Adrenal gland (tissue), 12 donors: ENCODE measurements around the gene FNDC3B. TPM values are rescaled to one million over a fixed set of nuclear protein-coding genes. Genes with fewer than 3 reads are reported as not detected.

Experiments used
- DNase-seq, 7 donors: peaks; one replicate each; pipeline ENCODE4 v3.0.0-alpha.2; 2019 to 2020
- H3K27ac ChIP-seq, 5 donors: fragments of 200-600 bp; sonication (generic) in 4 of 5; 1 replicate in 3 of 5; 2 replicates in 2 of 5; pipeline versions ENCODE4 v1.5.1 to v1.8.0; 2016 to 2020; ENCODE audit warnings: mild to moderate bottlenecking in 1 of 5
- H3K27me3 ChIP-seq: fragments of 200-600 bp; 2 replicates; pipeline ENCODE4 v1.8.0; 2021
- H3K36me3 ChIP-seq, 2 donors: fragments of 200-600 bp; replicated peaks in 1 of 2; 1 replicate in 1 of 2; 2 replicates in 1 of 2; pipeline versions ENCODE4 v1.5.1 to v1.8.0; 2018 to 2022
- H3K4me1 ChIP-seq, 2 donors: fragments of 200-600 bp; replicated peaks in 1 of 2; 1 replicate in 1 of 2; 2 replicates in 1 of 2; pipeline versions ENCODE4 v1.5.1 to v1.8.0; 2018 to 2021
- H3K4me3 ChIP-seq, 4 donors: fragments of 200-600 bp; sonication (generic) in 3 of 4; one replicate each; pipeline ENCODE4 v1.5.1; 2016 to 2018
- H3K9me3 ChIP-seq, 3 donors: fragments of 200-600 bp; sonication (generic) in 1 of 3; replicated peaks in 1 of 3; 1 replicate in 2 of 3; 2 replicates in 1 of 3; pipeline versions ENCODE4 v1.5.1 to v1.8.0; 2016 to 2021
- CTCF ChIP-seq, 6 experiments: fragments of 450-650 bp in 4 of 6; fragments of 200-600 bp in 2 of 6; sonication (generic) in 1 of 6; IDR thresholded peaks; 1 replicate in 5 of 6; 2 replicates in 1 of 6; pipeline versions ENCODE4 v1.5.1 to v1.8.0; 2016 to 2021; ENCODE audit warnings: antibody characterized with exemption in 6 of 6, mild to moderate bottlenecking in 2 of 6, moderate library complexity in 1 of 6
- POLR2A ChIP-seq, 2 donors: fragments of 450-650 bp; IDR thresholded peaks; one replicate each; pipeline ENCODE4 v1.6.1; 2017; ENCODE audit warnings: antibody characterized with exemption in 2 of 2, mild to moderate bottlenecking in 2 of 2, moderate library complexity in 1 of 2
- WGBS, 4 donors: extraction: QIAGEN DNeasy Blood & Tissue Kit in 2 of 4; methylation state at CpG; one replicate each; pipeline versions ENCODE4 v1.1.5 to v1.1.7; 2013 to 2017; 5-methylcytosine and 5-hydroxymethylcytosine counted together
- intact Hi-C, 2 donors: fragments of 100-400 bp; cut with DNase I; formaldehyde crosslinking; loops; one replicate each; pipeline versions ENCODE4 v1.14.1 to v1.15.0; 2022 to 2023
- polyA plus RNA-seq, 3 donors: library from polyadenylated mRNA; stranded (reverse); fragments of 200-250 nt in 2 of 3; fragments of 350-450 nt in 1 of 3; fragmentation: Illumina TruSeq in 1 of 3; extraction: RNeasy Lipid Tissue Mini Kit (QIAGEN cat#74804) in 1 of 3; gene quantifications; one replicate each; pipeline ENCODE4 v1.2.3, GENCODE V29; 2013 to 2014
- total RNA-seq, 9 donors: library from RNA; depleted of rRNA in 4 of 9; stranded (reverse); fragments of >200 nt in 4 of 9; fragments of 120-200 nt in 1 of 9; fragmentation: NEBNext Ultra II Directional in 1 of 9; extraction: Animal tissue kit (Norgen Biotek cat#: 25700) in 1 of 9; gene quantifications; one replicate each; pipeline versions ENCODE4 v1.1.0 to v1.2.4, GENCODE V29; 2013 to 2023
- donor health status: healthy with polysubstance abuse.
- donor health status: Bipolar disorder and iron deficiency.
- donor health status: DM: yes; HTN: yes; CAD: no.
- donor health status: DM: no; HTN: no; CAD: no.
- donor health status: DM: no; HTN: no; CAD: no.
- donor health status: DM: yes; HTN: yes; CAD: no.

FNDC3B gene
- total and polyA plus RNA-seq, 12 donors: 9.9 to 228 (median 105) TPM

- TF ChIP-seq CTCF (IDR thresholded peaks at IDR 0.05) (no peak), POLR2A (IDR thresholded peaks at IDR 0.05) (no peak)
- Histone ChIP-seq H3K9me3 (no peaks in the 10 kb centered on the region), H3K27me3 (no peaks in the 10 kb centered on the region), H3K4me1 (no peaks in the 10 kb centered on the region), H3K27ac (no peak overlapping the region), H3K36me3 (no peaks in the 10 kb centered on the region), H3K4me3 (no peak overlapping the region)
- intact Hi-C loops: no loop called here
- WGBS, 4 donors: 83 to 97% (median 94%) methylated on average over 8 of the region's 8 CpGs
- no peak for DNase-seq
These were observed 363.7 kb downstream of the FNDC3B start for GRCh38 chr3:172402892-172403643.

- no peaks in the 10 kb centered on the region for H3K9me3 ChIP-seq
- intact Hi-C loops: no loop called here
These were observed 365.0 kb downstream of the FNDC3B start for GRCh38 chr3:172404237-172404962.

GRCh38 chr3:172405914-172406313, 366.5 kb downstream of the FNDC3B start:
- Histone ChIP-seq H3K27me3 (no peaks in the 10 kb centered on the region), H3K36me3 (no peaks in the 10 kb centered on the region), H3K4me3 (no peak overlapping the region), H3K4me1 (no peaks in the 10 kb centered on the region), H3K27ac (no peak overlapping the region), H3K9me3 (no peaks in the 10 kb centered on the region)
- DNase-seq: no peak
- TF ChIP-seq POLR2A (IDR thresholded peaks at IDR 0.05): no peak
- TF ChIP-seq CTCF (IDR thresholded peaks at IDR 0.05): no peak
- intact Hi-C loops: no loop called here
- WGBS, 4 donors: 79 to 93% (median 87%) methylated on average over 2 of the region's 2 CpGs

More at GRCh38 chr3:172404237-172404962, 365.0 kb downstream of the FNDC3B start:
- no peaks in the 10 kb centered on the region for H3K4me1 ChIP-seq
- H3K27ac ChIP-seq: no peak overlapping the region
- H3K4me3 ChIP-seq: no peak overlapping the region
- DNase-seq: no peak
- TF ChIP-seq CTCF (IDR thresholded peaks at IDR 0.05): no peak
- TF ChIP-seq POLR2A (IDR thresholded peaks at IDR 0.05): no peak
- H3K27me3 ChIP-seq: no peaks in the 10 kb centered on the region
- 63 to 69% (median 68%) methylated on average over 11 to 12 of the region's 12 CpGs for WGBS, 4 donors
- H3K36me3 ChIP-seq: no peaks in the 10 kb centered on the region

GRCh38 chr3:172407872-172408271, 368.5 kb downstream of the FNDC3B start:
- no peaks in the 10 kb centered on the region for H3K27me3 ChIP-seq
- no peak for DNase-seq
- H3K9me3 ChIP-seq: no peaks in the 10 kb centered on the region
- no peak overlapping the region for H3K27ac ChIP-seq
- WGBS, 4 donors: 79 to 88% (median 83%) methylated on average over 3 of the region's 3 CpGs
- H3K36me3 ChIP-seq: no peaks in the 10 kb centered on the region
- intact Hi-C loops: no loop called here
- no peaks in the 10 kb centered on the region for H3K4me1 ChIP-seq
- no peak overlapping the region for H3K4me3 ChIP-seq
- TF ChIP-seq POLR2A (IDR thresholded peaks at IDR 0.05) (no peak), CTCF (IDR thresholded peaks at IDR 0.05) (no peak)
